CD4-positive, alpha-beta T cell treated with Interleukin-4 for 1 hour (primary cell): ENCODE data around the gene RND2.

Source experiments
- DNase-seq, 2 donors: peaks; one replicate each; pipeline ENCODE4 v3.0.0-alpha.2; 2020 to 2022

RND2 gene

GRCh38 chr17:43079641-43080302, 54.7 kb downstream of the RND2 start:
- DNase-seq = no peak
